ENCODE results near the gene RAET1L.

DNA sequence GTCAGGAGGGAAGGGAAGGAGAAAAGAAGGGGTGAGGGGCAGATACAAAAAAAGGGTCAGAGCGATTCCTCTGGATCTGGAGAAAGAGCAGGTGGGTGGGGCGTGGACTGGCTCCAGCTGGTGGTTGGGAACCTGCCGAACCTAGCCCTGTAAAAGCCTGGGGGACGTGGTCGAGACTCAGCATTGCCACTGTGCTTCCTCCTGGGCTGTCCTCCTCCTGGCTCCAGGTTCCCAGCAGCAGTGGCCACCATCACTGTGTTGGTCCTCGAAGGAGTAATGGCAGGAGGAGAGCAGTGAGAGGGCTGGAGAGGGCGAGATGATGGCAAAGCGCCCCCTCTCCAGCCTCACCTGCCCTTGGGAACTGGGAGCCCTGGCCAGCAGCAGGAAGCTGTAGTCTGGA lies 3.5 kb upstream of the RAET1L start:
- TF ChIP-seq, protein P1, sequence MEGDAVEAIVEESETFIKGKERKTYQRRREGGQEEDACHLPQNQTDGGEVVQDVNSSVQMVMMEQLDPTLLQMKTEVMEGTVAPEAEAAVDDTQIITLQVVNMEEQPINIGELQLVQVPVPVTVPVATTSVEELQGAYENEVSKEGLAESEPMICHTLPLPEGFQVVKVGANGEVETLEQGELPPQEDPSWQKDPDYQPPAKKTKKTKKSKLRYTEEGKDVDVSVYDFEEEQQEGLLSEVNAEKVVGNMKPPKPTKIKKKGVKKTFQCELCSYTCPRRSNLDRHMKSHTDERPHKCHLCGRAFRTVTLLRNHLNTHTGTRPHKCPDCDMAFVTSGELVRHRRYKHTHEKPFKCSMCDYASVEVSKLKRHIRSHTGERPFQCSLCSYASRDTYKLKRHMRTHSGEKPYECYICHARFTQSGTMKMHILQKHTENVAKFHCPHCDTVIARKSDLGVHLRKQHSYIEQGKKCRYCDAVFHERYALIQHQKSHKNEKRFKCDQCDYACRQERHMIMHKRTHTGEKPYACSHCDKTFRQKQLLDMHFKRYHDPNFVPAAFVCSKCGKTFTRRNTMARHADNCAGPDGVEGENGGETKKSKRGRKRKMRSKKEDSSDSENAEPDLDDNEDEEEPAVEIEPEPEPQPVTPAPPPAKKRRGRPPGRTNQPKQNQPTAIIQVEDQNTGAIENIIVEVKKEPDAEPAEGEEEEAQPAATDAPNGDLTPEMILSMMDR (conservative IDR thresholded peaks at IDR 0.05; ENCODE audit: low read depth, low read length) = no peak
- TF ChIP-seq EZH2 (IDR thresholded peaks at IDR 0.05; ENCODE audit: borderline replicate concordance, low read depth, low read length, poor library complexity, severe bottlenecking) = no peak

Measured in A673 (cell line).